Neural crest cell (in vitro differentiated cells): ENCODE data around the gene THRSP. TPM values are rescaled to one million over a fixed set of nuclear protein-coding genes. Genes with fewer than 3 reads are reported as not detected.
A peak's percentile ranks its signal among the peaks of the same experiment; 100 is the strongest.
"Not testable (repeated sequence)": the region's sequence is repeated elsewhere in the genome, so short reads cannot be mapped to it uniquely, and the experiment has no call there.

Experiments
- DNase-seq: peaks from one replicate; pipeline ENCODE4 v3.0.0; 2021; ENCODE audit warnings: low read depth, mixed read lengths, low spot score
- H3K27ac Mint-ChIP-seq: one replicate; pipeline ENCODE4 v1.8.0; 2021; ENCODE audit warnings: mild to moderate bottlenecking, mixed read lengths; ENCODE audit not compliant: unreplicated experiment
- H3K27me3 Mint-ChIP-seq: 2 replicates; pipeline ENCODE4 v1.8.0; 2021; ENCODE audit warnings: low read depth, mild to moderate bottlenecking, mixed read lengths
- H3K36me3 Mint-ChIP-seq: 2 replicates; pipeline ENCODE4 v1.8.0; 2021; ENCODE audit warnings: low read depth, mild to moderate bottlenecking, mixed read lengths
- H3K4me1 Mint-ChIP-seq: 2 replicates; pipeline ENCODE4 v1.8.0; 2021; ENCODE audit warnings: mixed read lengths
- H3K4me3 Mint-ChIP-seq: one replicate; pipeline ENCODE4 v1.8.0; 2021; ENCODE audit warnings: mild to moderate bottlenecking, mixed read lengths
- H3K9me3 Mint-ChIP-seq: 2 replicates; pipeline ENCODE4 v1.8.0; 2021; ENCODE audit warnings: mixed read lengths
- CTCF ChIP-seq: fragments of 200-600 bp; sonication (generic); conservative IDR thresholded peaks from 2 replicates; pipeline ENCODE4 v1.5.0; 2021; ENCODE audit warnings: antibody characterized with exemption, mild to moderate bottlenecking
- total RNA-seq: library from RNA; stranded (reverse); gene quantifications from 2 replicates; pipeline ENCODE4 v1.2.1, GENCODE V29; 2021

The THRSP gene
- total RNA-seq, 1 donor from 2014 or later = not detected

- Mint-ChIP-seq H3K36me3 (no peaks in the 10 kb centered on the region), H3K4me1 (peaks cover 13% of the 10 kb centered on the region), H3K9me3 (no peaks in the 10 kb centered on the region), H3K27ac (peak overlapping the region; percentile 95), H3K27me3 (no peaks in the 10 kb centered on the region), H3K4me3 (no peak overlapping the region)
- TF ChIP-seq CTCF = no peak
- no peak for DNase-seq
Observed at GRCh38 chr11:78039919-78040671, 23.6 kb upstream of the THRSP start.

DNA sequence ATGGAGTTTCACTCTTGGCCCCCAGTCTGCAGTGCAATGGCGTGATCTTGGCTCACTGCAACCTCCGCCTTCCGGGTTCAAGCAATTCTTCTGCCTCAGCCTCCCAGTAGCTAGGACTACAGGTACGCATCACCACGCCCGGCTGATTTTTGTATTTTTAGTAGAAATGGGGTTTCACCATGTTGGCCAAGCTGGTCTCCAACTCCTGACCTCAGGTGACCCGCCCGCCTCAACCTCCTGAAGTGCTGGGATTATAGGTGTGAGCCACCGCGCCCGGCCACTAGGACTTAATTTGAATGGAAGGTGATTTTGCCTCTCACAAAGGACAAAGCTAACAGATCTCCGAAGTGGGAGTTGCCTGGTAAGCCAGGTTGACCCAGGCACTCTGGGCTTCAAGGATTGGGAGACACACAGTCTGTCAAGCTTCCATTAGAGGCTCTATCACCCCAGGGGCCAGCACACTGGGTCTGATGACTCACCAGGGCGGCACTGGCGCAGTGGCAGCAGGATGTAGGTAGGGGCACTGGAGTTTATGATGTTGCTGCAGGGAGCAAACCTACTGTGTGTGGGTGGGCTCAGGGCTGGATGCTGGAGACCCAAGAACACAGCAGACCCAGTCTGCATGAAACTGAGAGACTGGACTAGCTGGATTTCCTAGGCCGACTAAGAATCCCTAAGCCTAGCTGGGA is 22.8 kb upstream of the THRSP start:
- no peaks in the 10 kb centered on the region for H3K9me3 Mint-ChIP-seq
- H3K27me3 Mint-ChIP-seq = no peaks in the 10 kb centered on the region
- H3K4me1 Mint-ChIP-seq = peaks cover 17% of the 10 kb centered on the region
- TF ChIP-seq CTCF = no peak
- no peak for DNase-seq
- no peaks in the 10 kb centered on the region for H3K36me3 Mint-ChIP-seq
- no peak overlapping the region for H3K4me3 Mint-ChIP-seq
- no peak overlapping the region for H3K27ac Mint-ChIP-seq

DNA sequence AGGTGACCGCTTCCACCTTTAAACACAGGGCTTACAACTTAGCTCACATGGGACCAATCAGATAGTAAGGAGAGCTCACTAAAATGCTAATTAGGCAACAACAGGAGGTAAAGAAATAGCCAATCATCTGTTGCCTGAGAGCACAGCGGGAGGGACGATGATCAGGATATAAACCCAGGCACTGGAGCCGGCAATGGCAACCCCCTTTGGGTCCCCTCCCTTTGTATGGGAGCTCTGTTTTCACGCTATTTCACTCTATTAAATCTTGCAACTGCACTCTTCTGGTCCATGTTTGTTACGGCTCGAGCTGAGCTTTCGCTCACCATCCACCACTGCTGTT is 22.3 kb upstream of the THRSP start:
- H3K36me3 Mint-ChIP-seq, DNase-seq, H3K4me3 Mint-ChIP-seq, H3K9me3 Mint-ChIP-seq, H3K27ac Mint-ChIP-seq, H3K27me3 Mint-ChIP-seq: not testable (repeated sequence)
- peaks cover 22% of the 10 kb centered on the region for H3K4me1 Mint-ChIP-seq

DNA sequence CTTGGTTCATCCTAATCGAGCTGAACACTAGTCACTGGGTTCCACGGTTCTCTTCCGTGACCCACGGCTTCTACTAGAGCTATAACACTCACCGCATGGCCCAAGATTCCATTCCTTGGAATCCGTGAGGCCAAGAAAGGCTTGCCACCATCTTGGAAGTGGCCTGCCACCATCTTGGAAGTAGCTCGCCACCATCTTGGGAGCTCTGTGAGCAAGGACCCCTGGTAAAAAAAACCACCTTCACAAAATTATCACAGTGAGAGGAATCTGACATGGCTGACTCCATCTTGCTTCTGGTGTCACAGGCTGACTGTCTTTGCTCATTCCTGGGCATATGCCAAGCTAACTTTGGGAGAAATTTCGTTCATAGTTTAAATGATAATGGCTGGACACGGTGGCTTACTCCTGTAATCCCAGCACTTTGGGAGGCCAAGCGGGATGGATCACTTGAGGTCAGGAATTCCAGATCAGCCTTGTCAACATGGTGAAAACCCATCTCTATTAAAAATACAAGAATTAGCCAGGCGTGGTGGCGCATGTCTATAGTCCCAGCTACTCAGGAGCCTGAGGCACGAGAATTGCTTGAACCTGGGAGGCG is 21.7 kb upstream of the THRSP start:
- Mint-ChIP-seq H3K9me3 (no peaks in the 10 kb centered on the region), H3K36me3 (no peaks in the 10 kb centered on the region), H3K4me3 (no peak overlapping the region), H3K27me3 (no peaks in the 10 kb centered on the region), H3K4me1 (peaks cover 25% of the 10 kb centered on the region), H3K27ac (no peak overlapping the region)
- DNase-seq = no peak
- TF ChIP-seq CTCF = no peak

GRCh38 chr11:78044706-78045105 is 19.0 kb upstream of the THRSP start:
- no peak overlapping the region for H3K27ac Mint-ChIP-seq
- peaks cover 23% of the 10 kb centered on the region for H3K4me1 Mint-ChIP-seq
- no peak for DNase-seq
- no peaks in the 10 kb centered on the region for H3K27me3 Mint-ChIP-seq
- H3K9me3 Mint-ChIP-seq = no peaks in the 10 kb centered on the region
- no peak for TF ChIP-seq CTCF
- H3K36me3 Mint-ChIP-seq = no peaks in the 10 kb centered on the region
- H3K4me3 Mint-ChIP-seq = no peak overlapping the region
